Fibroblast of lung (primary cell): ENCODE data around the gene DAZAP1.

Experiments used
- EZH2 ChIP-seq: IDR thresholded peaks from 2 replicates; pipeline ENCODE4 v1.5.1; 2012; ENCODE audit warnings: low read length, control low read depth, mild to moderate bottlenecking; ENCODE audit errors: missing control alignments
- TF ChIP-seq, protein P1 (sequence below), 2 donors: IDR thresholded peaks in 1 of 2; conservative IDR thresholded peaks in 1 of 2; 1 replicate in 1 of 2; 2 replicates in 1 of 2; pipeline ENCODE4 v1.5.1; 2011 to 2012; ENCODE audit warnings: low read length in 2 of 2, control low read depth in 1 of 2, inconsistent platforms in 1 of 2, low read depth in 1 of 2, mild to moderate bottlenecking in 1 of 2

DNA sequence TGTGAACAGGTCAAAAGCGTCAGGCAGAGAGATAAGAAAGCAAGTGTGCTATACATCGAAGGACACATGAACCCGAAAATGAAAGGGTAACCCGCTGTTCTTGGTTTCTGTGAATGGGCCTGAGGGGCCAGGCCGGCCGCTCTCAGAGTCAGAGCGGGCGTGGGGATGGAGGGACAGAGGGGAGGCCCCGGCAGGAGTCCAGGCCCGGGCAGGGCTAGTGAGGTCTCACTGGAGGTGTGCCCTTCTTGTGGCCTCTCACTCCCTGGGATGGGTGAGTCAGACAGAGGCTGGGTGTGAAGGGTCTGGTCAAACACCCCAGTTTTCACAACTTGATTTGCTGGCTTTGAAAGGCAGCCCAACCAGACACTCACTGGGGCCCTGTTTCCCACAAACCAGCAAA lies 41.1 kb upstream of the DAZAP1 start:
- TF ChIP-seq, protein P1, sequence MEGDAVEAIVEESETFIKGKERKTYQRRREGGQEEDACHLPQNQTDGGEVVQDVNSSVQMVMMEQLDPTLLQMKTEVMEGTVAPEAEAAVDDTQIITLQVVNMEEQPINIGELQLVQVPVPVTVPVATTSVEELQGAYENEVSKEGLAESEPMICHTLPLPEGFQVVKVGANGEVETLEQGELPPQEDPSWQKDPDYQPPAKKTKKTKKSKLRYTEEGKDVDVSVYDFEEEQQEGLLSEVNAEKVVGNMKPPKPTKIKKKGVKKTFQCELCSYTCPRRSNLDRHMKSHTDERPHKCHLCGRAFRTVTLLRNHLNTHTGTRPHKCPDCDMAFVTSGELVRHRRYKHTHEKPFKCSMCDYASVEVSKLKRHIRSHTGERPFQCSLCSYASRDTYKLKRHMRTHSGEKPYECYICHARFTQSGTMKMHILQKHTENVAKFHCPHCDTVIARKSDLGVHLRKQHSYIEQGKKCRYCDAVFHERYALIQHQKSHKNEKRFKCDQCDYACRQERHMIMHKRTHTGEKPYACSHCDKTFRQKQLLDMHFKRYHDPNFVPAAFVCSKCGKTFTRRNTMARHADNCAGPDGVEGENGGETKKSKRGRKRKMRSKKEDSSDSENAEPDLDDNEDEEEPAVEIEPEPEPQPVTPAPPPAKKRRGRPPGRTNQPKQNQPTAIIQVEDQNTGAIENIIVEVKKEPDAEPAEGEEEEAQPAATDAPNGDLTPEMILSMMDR (conservative IDR thresholded peaks at IDR 0.05 in 1 of 2, IDR thresholded peaks at IDR 0.05 in 1 of 2; ENCODE audit: low read depth in 1 of 2, low read length in 2 of 2): no peak
- no peak for TF ChIP-seq EZH2
